ENCODE results near the gene GJD4. TPM values are rescaled to one million over a fixed set of nuclear protein-coding genes. Genes with fewer than 3 reads are reported as not detected.

The GJD4 gene
- total and polyA plus RNA-seq, 8 donors: 0.11 TPM; not detected in 7

DNA sequence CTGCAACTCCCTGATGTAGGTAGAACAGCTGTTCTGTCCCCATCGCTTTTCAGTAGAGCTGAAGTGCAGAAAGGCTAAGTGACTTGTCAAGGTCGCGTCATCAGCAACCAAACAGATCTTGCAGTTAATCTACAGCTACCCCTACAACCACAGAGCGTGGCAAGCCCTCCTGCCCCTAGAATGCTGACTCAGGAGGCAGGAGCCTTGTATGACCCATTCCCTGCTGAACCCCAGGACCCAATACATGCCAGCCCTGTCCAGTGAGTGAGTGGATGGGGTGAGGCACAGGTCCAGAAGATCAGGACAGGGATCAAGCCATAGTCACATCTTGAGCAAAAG lies 26.6 kb upstream of the GJD4 start:
- no peak overlapping the region for H3K27ac ChIP-seq
- H3K27me3 ChIP-seq: no peaks in the 10 kb centered on the region
- TF ChIP-seq, protein P1, sequence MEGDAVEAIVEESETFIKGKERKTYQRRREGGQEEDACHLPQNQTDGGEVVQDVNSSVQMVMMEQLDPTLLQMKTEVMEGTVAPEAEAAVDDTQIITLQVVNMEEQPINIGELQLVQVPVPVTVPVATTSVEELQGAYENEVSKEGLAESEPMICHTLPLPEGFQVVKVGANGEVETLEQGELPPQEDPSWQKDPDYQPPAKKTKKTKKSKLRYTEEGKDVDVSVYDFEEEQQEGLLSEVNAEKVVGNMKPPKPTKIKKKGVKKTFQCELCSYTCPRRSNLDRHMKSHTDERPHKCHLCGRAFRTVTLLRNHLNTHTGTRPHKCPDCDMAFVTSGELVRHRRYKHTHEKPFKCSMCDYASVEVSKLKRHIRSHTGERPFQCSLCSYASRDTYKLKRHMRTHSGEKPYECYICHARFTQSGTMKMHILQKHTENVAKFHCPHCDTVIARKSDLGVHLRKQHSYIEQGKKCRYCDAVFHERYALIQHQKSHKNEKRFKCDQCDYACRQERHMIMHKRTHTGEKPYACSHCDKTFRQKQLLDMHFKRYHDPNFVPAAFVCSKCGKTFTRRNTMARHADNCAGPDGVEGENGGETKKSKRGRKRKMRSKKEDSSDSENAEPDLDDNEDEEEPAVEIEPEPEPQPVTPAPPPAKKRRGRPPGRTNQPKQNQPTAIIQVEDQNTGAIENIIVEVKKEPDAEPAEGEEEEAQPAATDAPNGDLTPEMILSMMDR (IDR thresholded peaks at IDR 0.05): no peak
- H3K4me3 ChIP-seq: no peak overlapping the region
- no peak for FAIRE-seq
- H3K36me3 ChIP-seq: no peaks in the 10 kb centered on the region
- no peaks in the 10 kb centered on the region for H3K9me3 ChIP-seq
- no peaks in the 10 kb centered on the region for H3K4me1 ChIP-seq
- DNase-seq: no peak
- intact Hi-C loops (cut with DNase I): no loop called here
- no peak for ATAC-seq
- 31 to 32% methylated on average over 4 of the region's 4 CpGs for WGBS, 2 donors

DNA sequence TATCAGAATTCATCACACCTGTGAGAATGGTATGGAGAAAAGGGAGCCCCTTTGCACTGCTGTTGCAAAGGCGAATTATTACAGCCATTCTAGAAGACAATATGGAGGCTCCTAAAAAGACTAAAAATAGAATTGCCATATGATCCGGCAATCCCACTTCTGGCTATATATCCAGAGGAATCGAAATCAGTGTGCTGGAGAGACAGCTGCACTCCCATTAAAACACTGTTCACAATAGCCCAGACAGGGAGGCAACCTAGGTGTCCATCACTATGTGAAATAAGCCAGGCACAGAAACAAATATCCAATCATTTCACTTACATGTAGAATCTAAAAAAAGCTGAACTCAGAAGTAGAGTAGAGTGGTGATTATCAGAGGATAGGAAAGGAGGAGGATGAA lies 26.0 kb upstream of the GJD4 start:
- TF ChIP-seq, protein P1 (IDR thresholded peaks at IDR 0.05): no peak
- FAIRE-seq: no peak
- Histone ChIP-seq H3K36me3 (no peaks in the 10 kb centered on the region), H3K27ac (no peak overlapping the region), H3K27me3 (no peaks in the 10 kb centered on the region), H3K4me3 (no peak overlapping the region), H3K9me3 (no peaks in the 10 kb centered on the region), H3K4me1 (no peaks in the 10 kb centered on the region)
- DNase-seq: no peak
- whole genome bisulfite sequencing, 2 donors: 77 to 87% methylated on average over 3 of the region's 3 CpGs
- no peak for ATAC-seq
- intact Hi-C loops (cut with DNase I): no loop called here

DNA sequence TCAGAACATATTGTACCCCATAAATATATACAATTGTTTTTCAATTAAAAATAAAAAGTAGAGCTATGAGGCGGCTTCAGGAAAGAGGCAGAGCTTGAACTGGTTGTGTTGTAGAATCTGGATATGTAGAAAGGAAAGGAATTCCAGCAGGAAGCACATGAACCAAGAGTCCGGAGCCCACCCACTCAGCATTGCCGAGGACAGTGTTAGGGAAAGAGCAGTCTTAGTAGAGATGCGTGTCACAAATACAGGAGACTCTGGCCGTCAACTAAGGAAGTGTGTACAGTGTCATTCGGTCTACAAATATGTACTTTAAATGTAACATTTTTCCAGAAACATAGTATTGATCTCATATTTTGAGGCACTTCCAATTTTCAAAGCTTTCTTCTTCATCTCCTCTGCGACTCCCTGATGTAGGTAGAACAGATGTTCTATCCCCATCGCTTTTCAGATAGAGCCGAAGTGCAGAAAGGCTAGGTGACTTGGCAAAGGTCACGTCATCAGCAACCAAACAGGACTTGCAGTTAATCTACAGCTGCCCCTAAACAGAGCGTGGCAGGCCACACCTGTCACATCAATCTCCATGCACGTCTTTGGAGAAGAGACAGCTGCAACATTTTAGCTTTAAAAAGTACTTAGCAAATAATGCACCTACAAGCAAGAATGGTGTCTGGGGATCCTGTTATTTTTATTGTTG lies 25.3 kb upstream of the GJD4 start:
- FAIRE-seq: no peak
- DNase-seq: no peak
- H3K9me3 ChIP-seq: no peaks in the 10 kb centered on the region
- H3K4me3 ChIP-seq: no peak overlapping the region
- no peak for ATAC-seq
- TF ChIP-seq, protein P1 (IDR thresholded peaks at IDR 0.05): no peak
- H3K36me3 ChIP-seq: no peaks in the 10 kb centered on the region
- H3K27ac ChIP-seq: no peak overlapping the region
- intact Hi-C loops (cut with DNase I): no loop called here
- no peaks in the 10 kb centered on the region for H3K4me1 ChIP-seq
- H3K27me3 ChIP-seq: no peaks in the 10 kb centered on the region
- 39 to 42% methylated on average over 12 of the region's 12 CpGs for WGBS, 2 donors

- DNase-seq: no peak
- TF ChIP-seq, protein P1 (IDR thresholded peaks at IDR 0.05): no peak
- 80 to 88% methylated on average over 3 of the region's 3 CpGs for WGBS, 2 donors
- H3K9me3 ChIP-seq: no peaks in the 10 kb centered on the region
- no peak for ATAC-seq
- H3K27me3 ChIP-seq: no peaks in the 10 kb centered on the region
- no peak for FAIRE-seq
- no peak overlapping the region for H3K4me3 ChIP-seq
- intact Hi-C loops (cut with DNase I): no loop called here
- H3K4me1 ChIP-seq: no peaks in the 10 kb centered on the region
- no peaks in the 10 kb centered on the region for H3K36me3 ChIP-seq
- no peak overlapping the region for H3K27ac ChIP-seq
Measured at GRCh38 chr10:35580423-35580770, 24.7 kb upstream of the GJD4 start.

DNA sequence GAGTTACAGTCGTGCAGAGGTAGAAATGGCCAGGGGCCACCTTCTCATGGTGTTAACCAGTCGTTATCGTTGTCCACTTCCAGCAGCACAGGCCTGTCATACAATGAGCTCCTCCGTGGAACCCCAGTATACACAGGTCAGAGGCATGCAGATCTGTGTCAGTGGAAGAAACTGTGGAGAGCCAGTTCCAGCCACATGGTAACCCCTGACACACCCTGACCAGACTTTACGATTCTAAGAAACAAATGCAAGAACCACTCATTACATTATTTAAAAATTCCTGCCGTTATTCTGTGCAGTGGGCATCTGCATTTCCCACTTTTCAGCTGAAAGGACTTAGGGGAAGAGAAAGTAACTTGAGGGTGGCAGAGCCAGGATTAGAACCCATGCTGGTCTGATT lies 23.5 kb upstream of the GJD4 start:
- Histone ChIP-seq H3K4me3 (no peak overlapping the region), H3K27me3 (no peaks in the 10 kb centered on the region), H3K4me1 (no peaks in the 10 kb centered on the region), H3K36me3 (no peaks in the 10 kb centered on the region), H3K27ac (no peak overlapping the region), H3K9me3 (no peaks in the 10 kb centered on the region)
- 79 to 87% methylated on average over 6 of the region's 6 CpGs for WGBS, 2 donors
- no peak for DNase-seq
- intact Hi-C loops (cut with DNase I): no loop called here
- FAIRE-seq: no peak
- TF ChIP-seq, protein P1 (IDR thresholded peaks at IDR 0.05): no peak
- no peak for ATAC-seq

All from pancreas (tissue), 10 donors.